Measurements from ENCODE around the gene PLEKHA4. TPM values are rescaled to one million over a fixed set of nuclear protein-coding genes. Genes with fewer than 3 reads are reported as not detected.

PLEKHA4 gene
- total RNA-seq, 1 experiment from 2014 or later, result 4.2 TPM

DNA sequence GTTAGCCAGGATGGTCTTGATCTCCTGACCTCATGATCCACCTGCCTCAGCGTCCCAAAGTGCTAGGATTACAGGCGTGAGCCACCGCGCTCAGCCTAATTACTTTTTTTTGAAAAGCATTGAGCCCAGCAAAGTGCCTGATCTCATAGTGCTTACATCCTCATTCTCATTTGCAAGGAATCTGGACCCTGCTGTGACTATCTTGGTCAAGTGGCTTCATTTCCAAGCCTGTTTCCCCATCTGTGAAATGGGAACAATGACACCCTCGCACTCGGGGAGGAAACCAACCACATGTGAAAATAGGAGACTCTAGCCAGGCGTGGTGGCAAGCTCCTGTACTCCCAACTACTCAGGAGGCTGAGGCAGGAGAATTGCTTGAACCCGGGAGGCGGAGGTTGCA lies 1.6 kb upstream of the PLEKHA4 start:
- Histone ChIP-seq H3K27ac (ENCODE audit: low read length) (no peak overlapping the region), H3K36me3 (ENCODE audit: control insufficient read depth, insufficient read depth, low read length) (peaks cover 10% of the 10 kb centered on the region; the same call in 1 of the 2 replicates), H3K9me3 (ENCODE audit: control insufficient read depth, insufficient read depth, low read depth, low read length) (no peaks in the 10 kb centered on the region), H3K4me3 (ENCODE audit: low read depth in 2 of 2, low read length in 2 of 2) (no peak overlapping the region), H3K4me1 (ENCODE audit: control insufficient read depth, insufficient read depth, low read length) (peaks cover 12% of the 10 kb centered on the region), H3K27me3 (ENCODE audit: control insufficient read depth, insufficient read depth, low read length) (no peaks in the 10 kb centered on the region)
- CTCF ChIA-PET, result no interaction called here
- TF ChIP-seq POLR2AphosphoS5 (IDR thresholded peaks at IDR 0.05; ENCODE audit: low read depth, low read length) (no peak), TCF7L2 (IDR thresholded peaks at IDR 0.05; ENCODE audit: low read depth, low read length) (no peak), SIN3A (IDR thresholded peaks at IDR 0.05; ENCODE audit: borderline replicate concordance, insufficient read depth, low read depth, low read length) (no peak)
- TF ChIP-seq, protein P1, sequence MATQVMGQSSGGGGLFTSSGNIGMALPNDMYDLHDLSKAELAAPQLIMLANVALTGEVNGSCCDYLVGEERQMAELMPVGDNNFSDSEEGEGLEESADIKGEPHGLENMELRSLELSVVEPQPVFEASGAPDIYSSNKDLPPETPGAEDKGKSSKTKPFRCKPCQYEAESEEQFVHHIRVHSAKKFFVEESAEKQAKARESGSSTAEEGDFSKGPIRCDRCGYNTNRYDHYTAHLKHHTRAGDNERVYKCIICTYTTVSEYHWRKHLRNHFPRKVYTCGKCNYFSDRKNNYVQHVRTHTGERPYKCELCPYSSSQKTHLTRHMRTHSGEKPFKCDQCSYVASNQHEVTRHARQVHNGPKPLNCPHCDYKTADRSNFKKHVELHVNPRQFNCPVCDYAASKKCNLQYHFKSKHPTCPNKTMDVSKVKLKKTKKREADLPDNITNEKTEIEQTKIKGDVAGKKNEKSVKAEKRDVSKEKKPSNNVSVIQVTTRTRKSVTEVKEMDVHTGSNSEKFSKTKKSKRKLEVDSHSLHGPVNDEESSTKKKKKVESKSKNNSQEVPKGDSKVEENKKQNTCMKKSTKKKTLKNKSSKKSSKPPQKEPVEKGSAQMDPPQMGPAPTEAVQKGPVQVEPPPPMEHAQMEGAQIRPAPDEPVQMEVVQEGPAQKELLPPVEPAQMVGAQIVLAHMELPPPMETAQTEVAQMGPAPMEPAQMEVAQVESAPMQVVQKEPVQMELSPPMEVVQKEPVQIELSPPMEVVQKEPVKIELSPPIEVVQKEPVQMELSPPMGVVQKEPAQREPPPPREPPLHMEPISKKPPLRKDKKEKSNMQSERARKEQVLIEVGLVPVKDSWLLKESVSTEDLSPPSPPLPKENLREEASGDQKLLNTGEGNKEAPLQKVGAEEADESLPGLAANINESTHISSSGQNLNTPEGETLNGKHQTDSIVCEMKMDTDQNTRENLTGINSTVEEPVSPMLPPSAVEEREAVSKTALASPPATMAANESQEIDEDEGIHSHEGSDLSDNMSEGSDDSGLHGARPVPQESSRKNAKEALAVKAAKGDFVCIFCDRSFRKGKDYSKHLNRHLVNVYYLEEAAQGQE (IDR thresholded peaks at IDR 0.05; ENCODE audit: insufficient read depth in 1 of 2, low read depth in 2 of 2, low read length in 1 of 2), result no peak
- TF ChIP-seq, protein P2, sequence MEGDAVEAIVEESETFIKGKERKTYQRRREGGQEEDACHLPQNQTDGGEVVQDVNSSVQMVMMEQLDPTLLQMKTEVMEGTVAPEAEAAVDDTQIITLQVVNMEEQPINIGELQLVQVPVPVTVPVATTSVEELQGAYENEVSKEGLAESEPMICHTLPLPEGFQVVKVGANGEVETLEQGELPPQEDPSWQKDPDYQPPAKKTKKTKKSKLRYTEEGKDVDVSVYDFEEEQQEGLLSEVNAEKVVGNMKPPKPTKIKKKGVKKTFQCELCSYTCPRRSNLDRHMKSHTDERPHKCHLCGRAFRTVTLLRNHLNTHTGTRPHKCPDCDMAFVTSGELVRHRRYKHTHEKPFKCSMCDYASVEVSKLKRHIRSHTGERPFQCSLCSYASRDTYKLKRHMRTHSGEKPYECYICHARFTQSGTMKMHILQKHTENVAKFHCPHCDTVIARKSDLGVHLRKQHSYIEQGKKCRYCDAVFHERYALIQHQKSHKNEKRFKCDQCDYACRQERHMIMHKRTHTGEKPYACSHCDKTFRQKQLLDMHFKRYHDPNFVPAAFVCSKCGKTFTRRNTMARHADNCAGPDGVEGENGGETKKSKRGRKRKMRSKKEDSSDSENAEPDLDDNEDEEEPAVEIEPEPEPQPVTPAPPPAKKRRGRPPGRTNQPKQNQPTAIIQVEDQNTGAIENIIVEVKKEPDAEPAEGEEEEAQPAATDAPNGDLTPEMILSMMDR (IDR thresholded peaks at IDR 0.05), result no peak
- DNase-seq (ENCODE audit: low read depth, low spot score), result no peak
- no peak for ATAC-seq
- in situ Hi-C loops (cut with HindIII; ENCODE audit: low pct_unique_long_range_greater_than_20kb, low sequenced_read_pairs), result no loop called here
- intact Hi-C loops (cut with micrococcal nuclease; ENCODE audit: unreplicated experiment), result no loop called here
- no TSS peak for BruUV-seq (replicated peaks)
- POLR2A ChIA-PET, result no interaction called here

DNA sequence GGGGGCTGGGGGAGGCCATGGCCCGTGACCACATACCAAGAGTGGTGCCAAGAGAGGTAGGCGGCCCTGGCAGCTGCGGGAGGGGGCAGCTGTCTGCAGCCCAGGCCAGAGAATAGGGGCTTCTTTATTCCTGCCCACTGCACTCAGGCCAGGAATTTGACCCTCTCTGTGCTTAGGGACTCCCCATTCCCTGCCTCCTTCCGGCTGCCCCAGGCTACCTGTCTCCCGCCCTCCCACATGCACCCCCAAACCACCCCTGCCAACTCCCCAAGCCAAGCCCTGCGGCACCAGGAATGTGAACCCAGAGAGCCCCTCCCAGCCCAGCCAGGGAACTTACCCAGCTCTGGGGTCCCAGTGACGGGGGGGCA lies 687 bp downstream of the PLEKHA4 start:
- Histone ChIP-seq H3K4me3 (ENCODE audit: low read depth in 2 of 2, low read length in 2 of 2) (no peak overlapping the region), H3K4me1 (ENCODE audit: control insufficient read depth, insufficient read depth, low read length) (peaks cover 12% of the 10 kb centered on the region), H3K36me3 (ENCODE audit: control insufficient read depth, insufficient read depth, low read length) (peaks cover 5% of the 10 kb centered on the region; the same call in 1 of the 2 replicates), H3K9me3 (ENCODE audit: control insufficient read depth, insufficient read depth, low read depth, low read length) (no peaks in the 10 kb centered on the region), H3K27ac (ENCODE audit: low read length) (no peak overlapping the region), H3K27me3 (ENCODE audit: control insufficient read depth, insufficient read depth, low read length) (no peaks in the 10 kb centered on the region)
- BruUV-seq (replicated peaks), result no TSS peak
- ChIA-PET CTCF (interaction anchor here (0.7 kb wide), 1 partner anchor 19 kb away, joined by 3 read pairs; no protein-coding TSS in a partner anchor), POLR2A (no interaction called here)
- TF ChIP-seq POLR2AphosphoS5 (IDR thresholded peaks at IDR 0.05; ENCODE audit: low read depth, low read length) (no peak), TCF7L2 (IDR thresholded peaks at IDR 0.05; ENCODE audit: low read depth, low read length) (no peak), SIN3A (IDR thresholded peaks at IDR 0.05; ENCODE audit: borderline replicate concordance, insufficient read depth, low read depth, low read length) (no peak)
- TF ChIP-seq, protein P2 (IDR thresholded peaks at IDR 0.05), result no peak
- no peak for DNase-seq (ENCODE audit: low read depth, low spot score)
- intact Hi-C loops (cut with micrococcal nuclease; ENCODE audit: unreplicated experiment) (no loop called here), in situ Hi-C loops (cut with HindIII; ENCODE audit: low pct_unique_long_range_greater_than_20kb, low sequenced_read_pairs) (no loop called here)
- no peak for ATAC-seq
